Activated CD4-positive, alpha-beta T cell treated with anti-CD3 and anti-CD28 coated beads, Interleukin-2, amount 10 ng/mL, durations not matched to agents 7 days and 5 days (primary cell): ENCODE data around the gene TSNAXIP1. TPM values are rescaled to one million over a fixed set of nuclear protein-coding genes. Genes with fewer than 3 reads are reported as not detected.
A peak's percentile ranks its signal among the peaks of the same experiment; 100 is the strongest.

ENCODE experiments used
- CTCF ChIA-PET: fragments of 350-600 bp; sonication (Branson Sonifier 250); formaldehyde crosslinking; loops from one replicate; lab custom pipeline; 2021; ENCODE audit warnings: antibody characterized with exemption; lab: Charles Lee
- POLR2A ChIA-PET: fragments of 350-600 bp; sonication (Branson Sonifier 250); formaldehyde crosslinking; loops from one replicate; lab custom pipeline; 2021; ENCODE audit warnings: antibody characterized with exemption; lab: Charles Lee
- DNase-seq: peaks from one replicate; pipeline ENCODE4 v3.0.0-alpha.2; 2020
- H3K27ac Mint-ChIP-seq: one replicate; pipeline ENCODE4 v1.8.0; 2021; ENCODE audit warnings: mild to moderate bottlenecking, moderate library complexity, mixed read lengths
- H3K27me3 Mint-ChIP-seq: one replicate; pipeline ENCODE4 v1.8.0; 2021; ENCODE audit warnings: mixed read lengths
- H3K36me3 Mint-ChIP-seq: one replicate; pipeline ENCODE4 v1.8.0; 2021; ENCODE audit warnings: low read depth, mixed read lengths
- H3K4me1 Mint-ChIP-seq: one replicate; pipeline ENCODE4 v1.8.0; 2021; ENCODE audit warnings: mixed read lengths
- H3K4me3 Mint-ChIP-seq: one replicate; pipeline ENCODE4 v1.8.0; 2021; ENCODE audit warnings: mild to moderate bottlenecking, moderate library complexity, mixed read lengths
- H3K9me3 Mint-ChIP-seq: one replicate; pipeline ENCODE4 v1.8.0; 2021; ENCODE audit warnings: mixed read lengths
- total RNA-seq, 2 experiments: library from RNA; stranded (reverse); gene quantifications; one replicate each; pipeline ENCODE4 v1.2.3, GENCODE V29; 2021

The TSNAXIP1 gene
- total RNA-seq, 2 experiments from 2014 or later: 0.27 to 0.33 TPM

DNA sequence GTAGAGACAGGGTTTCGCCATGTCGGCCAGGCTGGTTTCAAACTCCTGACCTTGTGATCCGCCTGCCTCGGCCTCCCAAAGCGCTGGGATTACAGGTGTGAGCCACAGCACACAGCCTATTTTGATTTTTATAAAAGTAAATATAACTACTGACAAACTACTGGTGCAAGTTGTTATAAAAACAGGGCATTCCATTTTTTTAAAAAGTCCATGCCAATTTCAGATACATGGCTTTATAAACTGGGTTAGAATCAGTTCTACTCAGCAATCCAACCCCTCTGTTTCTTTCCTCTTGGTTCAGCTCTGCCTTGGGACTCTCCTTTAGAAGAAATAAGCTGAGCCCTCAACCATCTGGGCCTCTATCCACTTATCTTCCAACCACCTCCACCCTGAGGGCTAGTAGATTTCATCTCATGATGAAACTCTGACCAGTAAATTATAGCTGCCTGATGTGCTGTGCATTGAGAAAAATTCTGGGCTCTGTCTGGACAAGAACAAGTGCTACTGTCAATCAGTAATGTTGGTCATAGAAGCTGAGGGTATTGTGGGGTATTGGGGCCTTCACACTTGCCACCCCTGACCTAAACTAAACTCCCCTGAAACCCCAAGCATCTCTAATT, 10.5 kb upstream of the TSNAXIP1 start:
- no peak overlapping the region for H3K27ac Mint-ChIP-seq
- H3K27me3 Mint-ChIP-seq: no peaks in the 10 kb centered on the region
- CTCF ChIA-PET: interaction anchor here (0.5 to 0.8 kb wide), 3 partner anchors 10 to 320 kb away, joined by 3 read pairs; no protein-coding TSS in a partner anchor
- H3K36me3 Mint-ChIP-seq: peaks cover 32% of the 10 kb centered on the region
- H3K4me1 Mint-ChIP-seq: peaks cover 24% of the 10 kb centered on the region
- DNase-seq: no peak
- H3K9me3 Mint-ChIP-seq: no peaks in the 10 kb centered on the region
- POLR2A ChIA-PET: no interaction called here
- no peak overlapping the region for H3K4me3 Mint-ChIP-seq

DNA sequence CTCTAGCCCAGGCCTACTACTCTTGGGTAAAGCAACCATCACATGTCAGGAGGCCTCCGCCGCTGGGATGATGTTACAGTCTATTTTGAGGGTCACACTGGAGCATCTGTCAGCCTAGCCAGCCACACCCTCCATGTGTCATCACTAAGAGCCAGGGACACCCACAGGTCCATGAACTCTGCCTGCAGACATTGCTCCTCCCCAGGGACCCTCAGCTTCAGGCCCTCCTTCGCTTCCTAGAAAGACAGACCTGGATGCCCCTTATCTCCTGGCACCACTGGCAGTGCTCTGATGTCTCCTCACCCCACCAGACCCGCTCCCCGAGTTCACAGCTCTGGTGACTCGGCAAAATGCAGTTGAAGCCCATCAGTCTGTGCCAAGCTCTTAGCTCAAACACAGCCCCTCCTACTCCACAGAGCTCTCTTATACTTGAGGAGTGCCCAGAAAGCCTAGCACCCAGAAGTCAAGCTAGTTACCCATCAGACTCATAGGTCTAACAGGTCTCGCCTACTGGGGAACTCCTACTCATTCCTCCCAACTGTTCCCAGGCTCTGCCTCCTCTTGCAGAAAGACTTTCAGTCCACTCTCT, 6.3 kb upstream of the TSNAXIP1 start:
- Mint-ChIP-seq H3K4me1 (peaks cover 59% of the 10 kb centered on the region), H3K27ac (peak overlapping the region; percentile 87), H3K36me3 (peaks cover 66% of the 10 kb centered on the region), H3K27me3 (no peaks in the 10 kb centered on the region), H3K4me3 (no peak overlapping the region), H3K9me3 (no peaks in the 10 kb centered on the region)
- POLR2A ChIA-PET: no interaction called here
- CTCF ChIA-PET: interaction anchor here (0.6 to 3.6 kb wide), 5 partner anchors 9 to 280 kb away, joined by 3 to 26 read pairs (median 6); no protein-coding TSS in a partner anchor
- no peak for DNase-seq

DNA sequence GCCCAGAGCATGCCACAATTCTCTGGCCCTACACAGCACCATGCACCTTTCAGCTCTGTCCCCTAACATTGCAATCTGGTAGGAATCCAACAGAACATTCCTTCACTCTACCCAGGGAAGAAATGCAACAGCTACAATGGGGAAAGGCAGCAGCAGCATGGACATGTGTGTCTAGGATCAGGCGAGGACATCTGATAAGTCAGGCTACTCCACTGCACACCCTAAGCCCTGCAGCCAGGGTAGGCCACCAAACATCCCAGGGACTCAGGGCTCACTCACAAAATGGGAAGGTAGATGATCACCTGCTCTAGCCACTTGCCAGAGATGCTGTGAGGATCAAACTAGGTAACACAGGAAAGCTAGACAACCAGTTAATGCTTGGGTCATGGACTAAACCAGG, 5.4 kb upstream of the TSNAXIP1 start:
- no peak overlapping the region for H3K4me3 Mint-ChIP-seq
- H3K4me1 Mint-ChIP-seq: peaks cover 60% of the 10 kb centered on the region
- ChIA-PET POLR2A (interaction anchor here (0.6 kb wide), 1 partner anchor 43 kb away, joined by 3 read pairs; no protein-coding TSS in a partner anchor), CTCF (interaction anchor here (0.7 to 3.6 kb wide), 5 partner anchors 15 to 280 kb away, joined by 3 to 26 read pairs (median 6); no protein-coding TSS in a partner anchor)
- H3K27ac Mint-ChIP-seq: peak overlapping the region; percentile 87
- H3K27me3 Mint-ChIP-seq: no peaks in the 10 kb centered on the region
- no peaks in the 10 kb centered on the region for H3K9me3 Mint-ChIP-seq
- peaks cover 67% of the 10 kb centered on the region for H3K36me3 Mint-ChIP-seq
- DNase-seq: no peak

DNA sequence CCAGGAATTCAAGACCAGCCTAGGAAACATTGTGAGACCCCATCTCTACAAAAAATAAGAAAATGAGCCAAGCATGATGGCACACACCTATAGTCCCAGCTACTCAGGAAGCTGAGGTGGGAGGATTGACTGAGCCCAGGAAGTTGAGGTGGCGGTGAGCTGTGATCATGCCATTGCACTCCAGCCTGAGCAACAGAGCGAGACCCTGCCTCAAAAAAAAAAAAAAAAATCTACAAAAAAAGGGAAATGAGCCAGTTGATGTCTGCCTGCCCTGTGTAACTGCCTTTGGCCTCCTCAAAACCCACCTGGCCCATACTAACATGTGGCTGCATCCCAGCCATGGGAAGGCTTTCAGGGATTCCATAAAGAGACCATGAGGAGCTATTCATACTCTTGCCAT, 4.8 kb upstream of the TSNAXIP1 start:
- Mint-ChIP-seq H3K4me1 (peaks cover 58% of the 10 kb centered on the region), H3K36me3 (peaks cover 62% of the 10 kb centered on the region), H3K9me3 (no peaks in the 10 kb centered on the region), H3K27ac (peak overlapping the region; percentile 87), H3K27me3 (no peaks in the 10 kb centered on the region), H3K4me3 (peak overlapping the region; percentile 48)
- POLR2A ChIA-PET: interaction anchor here (0.6 kb wide), 1 partner anchor 43 kb away, joined by 3 read pairs; no protein-coding TSS in a partner anchor
- DNase-seq: peak; percentile 64
- CTCF ChIA-PET: interaction anchor here (0.7 to 3.6 kb wide), 4 partner anchors 15 to 281 kb away, joined by 3 to 26 read pairs (median 8); no protein-coding TSS in a partner anchor

DNA sequence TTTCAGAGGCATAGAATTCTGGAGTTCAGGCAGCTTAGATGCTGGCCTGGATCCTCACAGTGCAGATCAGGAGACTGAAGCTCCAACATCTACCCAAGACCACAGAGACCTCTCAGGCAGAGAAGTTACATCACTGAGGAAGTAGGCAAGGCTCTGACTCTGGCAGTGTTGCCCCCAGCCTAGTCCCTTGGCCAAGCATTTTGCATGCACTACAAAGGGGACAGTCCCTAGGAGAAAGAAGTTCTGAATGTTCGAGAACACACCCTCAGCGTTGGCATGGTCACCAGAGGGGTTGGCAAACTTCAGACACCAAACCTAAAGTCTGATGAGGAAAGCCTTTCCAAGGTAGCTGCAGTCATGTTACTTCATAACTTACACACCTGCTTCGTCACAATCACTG, 2.8 kb upstream of the TSNAXIP1 start:
- H3K27ac Mint-ChIP-seq: peak overlapping the region; percentile 42
- no peaks in the 10 kb centered on the region for H3K9me3 Mint-ChIP-seq
- peaks cover 54% of the 10 kb centered on the region for H3K36me3 Mint-ChIP-seq
- no peak for DNase-seq
- H3K4me3 Mint-ChIP-seq: no peak overlapping the region
- H3K4me1 Mint-ChIP-seq: peaks cover 60% of the 10 kb centered on the region
- POLR2A ChIA-PET: no interaction called here
- no peaks in the 10 kb centered on the region for H3K27me3 Mint-ChIP-seq
- CTCF ChIA-PET: interaction anchor here (0.6 to 1.1 kb wide), 2 partner anchors 13 to 930 kb away, joined by 3 to 6 read pairs; no protein-coding TSS in a partner anchor

DNA sequence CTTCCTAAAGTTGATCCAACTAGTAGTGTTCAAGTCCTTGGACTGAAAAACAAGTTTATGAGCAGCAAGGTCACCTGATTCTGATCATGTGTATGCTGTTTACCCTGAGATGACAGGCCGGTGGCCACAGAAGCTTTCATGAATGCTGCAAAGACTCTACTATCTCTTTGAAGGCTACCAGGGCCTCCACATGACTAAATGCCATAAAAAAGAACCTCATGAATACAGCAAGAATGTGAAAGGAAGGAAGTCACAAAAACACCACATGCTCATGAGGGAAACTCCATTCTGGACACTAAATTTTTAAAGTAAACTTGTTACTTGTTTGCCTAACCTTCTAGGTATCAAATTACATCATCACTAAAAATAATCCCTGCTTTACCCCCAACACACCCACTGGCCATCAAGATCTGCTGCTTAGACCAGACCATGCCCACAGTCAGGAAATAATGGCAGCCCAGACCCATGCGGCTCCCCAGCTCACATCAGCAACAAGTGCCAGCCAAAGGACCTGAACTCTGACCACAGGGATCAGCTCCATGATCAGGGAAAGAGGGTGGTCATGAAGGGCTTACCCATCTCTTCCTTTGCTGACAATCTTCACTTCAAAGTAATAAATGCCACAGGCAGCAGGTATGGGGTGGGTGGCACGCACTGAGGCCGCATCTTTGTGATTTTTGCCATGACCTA, 1.7 kb upstream of the TSNAXIP1 start:
- ChIA-PET CTCF (no interaction called here), POLR2A (no interaction called here)
- H3K4me3 Mint-ChIP-seq: peak overlapping the region; percentile 92
- peak overlapping the region; percentile 90 for H3K27ac Mint-ChIP-seq
- H3K4me1 Mint-ChIP-seq: peaks cover 57% of the 10 kb centered on the region
- no peaks in the 10 kb centered on the region for H3K9me3 Mint-ChIP-seq
- DNase-seq: no peak
- H3K36me3 Mint-ChIP-seq: peaks cover 48% of the 10 kb centered on the region
- no peaks in the 10 kb centered on the region for H3K27me3 Mint-ChIP-seq

DNA sequence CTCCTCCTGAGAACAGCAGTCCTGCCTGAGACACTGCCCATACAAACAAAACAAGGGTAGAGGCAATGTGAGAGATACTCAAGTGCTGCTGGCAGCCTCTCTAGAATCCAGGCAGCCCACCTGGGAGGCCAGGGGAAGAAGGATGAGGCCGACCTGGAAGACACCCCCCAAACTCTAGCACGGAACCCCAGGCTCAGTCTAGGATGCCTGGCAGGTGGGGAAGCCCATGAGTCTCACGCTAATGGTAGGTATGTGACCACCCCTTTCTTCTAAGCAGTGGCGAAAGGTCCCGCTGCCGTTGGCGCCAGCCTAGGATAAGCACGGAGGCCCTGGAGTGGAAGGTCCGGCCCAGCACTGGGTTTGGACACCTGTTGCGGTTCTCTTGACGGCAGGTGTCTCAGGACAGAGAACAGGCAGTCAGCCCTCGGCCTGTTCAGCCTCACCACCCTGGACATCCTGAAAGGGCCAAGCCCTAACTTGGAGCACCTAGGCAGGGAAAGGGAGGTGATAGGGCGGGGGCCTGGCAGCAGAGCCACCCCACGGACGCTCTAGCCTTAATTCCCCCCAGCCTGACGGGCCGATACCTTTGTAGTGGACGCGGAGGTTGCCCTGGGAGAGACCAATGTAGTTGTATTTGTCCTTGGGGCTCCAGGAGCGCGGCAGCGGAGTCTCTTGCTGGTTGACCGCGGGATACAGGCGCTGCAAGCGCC, 816 bp upstream of the TSNAXIP1 start:
- ChIA-PET POLR2A (interaction anchor here (0.6 kb wide), 2 partner anchors 15 to 209 kb away, joined by 3 read pairs; no protein-coding TSS in a partner anchor), CTCF (interaction anchor here (0.5 to 2.6 kb wide), 11 partner anchors 8 to 178 kb away, joined by 3 to 36 read pairs (median 3); no protein-coding TSS in a partner anchor)
- no peaks in the 10 kb centered on the region for H3K27me3 Mint-ChIP-seq
- DNase-seq: no peak
- peak overlapping the region; percentile 90 for H3K27ac Mint-ChIP-seq
- H3K9me3 Mint-ChIP-seq: no peaks in the 10 kb centered on the region
- peaks cover 40% of the 10 kb centered on the region for H3K36me3 Mint-ChIP-seq
- H3K4me1 Mint-ChIP-seq: peaks cover 48% of the 10 kb centered on the region
- H3K4me3 Mint-ChIP-seq: peak overlapping the region; percentile 92

DNA sequence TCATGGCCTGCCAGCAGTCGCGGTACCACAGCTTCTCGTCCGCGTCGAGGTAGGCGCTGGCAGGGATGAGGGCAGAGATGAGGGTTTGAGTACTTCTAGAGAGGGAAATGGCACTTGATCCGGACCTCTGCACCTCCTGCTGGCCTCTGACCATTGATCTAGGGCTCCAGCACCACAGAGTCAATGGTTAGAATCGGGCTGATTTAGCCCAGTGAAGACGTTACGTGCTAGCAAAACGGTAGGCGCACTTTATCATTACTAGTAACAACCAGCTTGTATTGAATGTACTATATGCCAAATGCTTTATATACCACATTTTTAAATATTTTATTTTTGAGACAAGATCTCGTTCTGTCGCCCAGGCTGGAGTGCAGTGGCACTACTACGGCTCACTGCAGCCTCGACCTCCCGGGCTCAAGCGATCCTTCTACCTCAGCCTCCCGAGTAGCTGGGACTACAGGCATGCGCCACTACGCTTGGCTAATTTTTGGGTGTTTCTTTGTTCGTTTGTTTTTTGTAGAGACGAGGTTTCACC, 526 bp downstream of the TSNAXIP1 start:
- Mint-ChIP-seq H3K9me3 (no peaks in the 10 kb centered on the region), H3K27ac (peak overlapping the region; percentile 90), H3K36me3 (peaks cover 27% of the 10 kb centered on the region), H3K4me3 (peak overlapping the region; percentile 92), H3K4me1 (peaks cover 35% of the 10 kb centered on the region), H3K27me3 (no peaks in the 10 kb centered on the region)
- DNase-seq: no peak
- CTCF ChIA-PET: interaction anchor here (0.5 to 2.6 kb wide), 9 partner anchors 8 to 331 kb away, joined by 3 to 36 read pairs (median 3); no protein-coding TSS in a partner anchor
- POLR2A ChIA-PET: no interaction called here

DNA sequence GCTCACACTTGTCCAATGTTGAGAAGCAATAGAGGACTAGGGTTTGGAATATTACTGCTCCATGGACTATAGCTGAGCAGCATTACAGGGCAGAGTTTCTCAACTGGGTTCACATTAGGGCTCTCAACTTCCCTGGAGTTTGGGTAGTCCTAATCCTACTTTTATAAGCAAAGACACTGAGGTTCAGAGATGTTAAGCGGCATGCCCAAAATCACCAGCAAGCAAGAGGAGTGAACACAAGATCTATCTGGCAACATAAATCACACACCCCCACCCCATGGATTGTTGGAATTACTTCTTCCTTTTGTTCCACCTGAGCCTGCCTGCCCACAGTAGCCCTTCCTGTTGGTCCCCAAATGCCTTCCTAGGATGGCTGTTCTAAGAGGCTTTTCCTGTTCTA, 5.2 kb downstream of the TSNAXIP1 start:
- H3K36me3 Mint-ChIP-seq: no peaks in the 10 kb centered on the region
- H3K4me1 Mint-ChIP-seq: peaks cover 13% of the 10 kb centered on the region
- H3K27me3 Mint-ChIP-seq: no peaks in the 10 kb centered on the region
- no peaks in the 10 kb centered on the region for H3K9me3 Mint-ChIP-seq
- H3K4me3 Mint-ChIP-seq: no peak overlapping the region
- ChIA-PET POLR2A (no interaction called here), CTCF (interaction anchor here (0.6 to 0.8 kb wide), 2 partner anchors 54 to 113 kb away, joined by 4 to 5 read pairs; no protein-coding TSS in a partner anchor)
- no peak overlapping the region for H3K27ac Mint-ChIP-seq
- no peak for DNase-seq

DNA sequence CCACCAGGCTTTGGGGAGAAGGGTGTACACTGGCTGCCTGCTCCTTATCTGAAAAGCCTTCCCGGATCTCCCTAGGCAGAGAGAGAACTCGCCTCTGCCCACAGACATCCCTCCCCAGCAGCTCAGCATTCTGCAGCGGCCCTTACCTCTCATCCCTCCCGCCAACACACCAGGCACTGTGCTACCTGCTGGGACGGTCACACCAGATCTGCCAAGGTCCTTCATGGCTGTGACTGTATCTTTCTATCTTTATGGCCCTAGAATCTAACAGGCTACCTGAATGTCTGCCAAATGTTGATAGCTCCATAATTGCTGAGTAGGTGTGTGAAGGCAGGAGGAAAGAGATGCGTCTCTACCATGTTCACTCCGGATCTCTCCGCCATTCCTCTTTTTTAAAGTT, 7.9 kb downstream of the TSNAXIP1 start:
- H3K4me1 Mint-ChIP-seq: peaks cover 7% of the 10 kb centered on the region
- no peak for DNase-seq
- ChIA-PET POLR2A (no interaction called here), CTCF (interaction anchor here (0.6 to 3.0 kb wide), 6 partner anchors 12 to 293 kb away, joined by 3 to 49 read pairs (median 18); no protein-coding TSS in a partner anchor)
- H3K27ac Mint-ChIP-seq: no peak overlapping the region
- H3K27me3 Mint-ChIP-seq: no peaks in the 10 kb centered on the region
- no peaks in the 10 kb centered on the region for H3K9me3 Mint-ChIP-seq
- no peak overlapping the region for H3K4me3 Mint-ChIP-seq
- H3K36me3 Mint-ChIP-seq: no peaks in the 10 kb centered on the region

DNA sequence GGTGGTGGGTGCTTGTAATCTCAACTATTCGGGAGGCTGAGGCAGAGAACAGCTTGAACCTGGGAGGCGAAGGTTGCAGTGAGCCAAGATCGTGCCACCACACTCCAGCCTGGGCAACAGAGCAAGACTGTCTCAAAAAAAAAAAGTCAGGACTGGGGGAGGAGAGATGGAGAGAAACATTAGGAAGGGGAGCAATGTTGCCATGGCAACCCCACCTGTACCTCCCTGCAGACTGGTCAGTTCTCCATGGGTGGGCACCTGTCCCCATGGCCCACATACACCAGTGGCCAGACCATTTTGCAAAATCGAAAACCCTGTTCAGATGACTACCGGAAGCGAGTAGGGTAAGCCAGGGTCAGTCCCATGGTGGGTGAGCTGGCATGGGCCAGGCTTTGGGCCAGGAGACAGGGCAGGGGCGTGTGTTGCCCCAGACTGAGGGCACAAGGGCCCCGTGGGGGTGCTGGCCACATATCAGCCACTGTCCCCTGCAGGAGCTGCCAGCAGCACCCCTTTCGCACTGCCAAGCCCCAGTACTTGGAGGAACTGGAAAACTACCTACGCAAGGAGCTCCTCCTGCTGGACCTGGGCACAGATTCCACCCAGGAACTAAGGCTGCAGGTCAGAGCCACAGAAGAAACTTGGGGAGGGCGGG, 14.0 kb downstream of the TSNAXIP1 start:
- Mint-ChIP-seq H3K4me1 (peaks cover 7% of the 10 kb centered on the region), H3K36me3 (no peaks in the 10 kb centered on the region), H3K9me3 (no peaks in the 10 kb centered on the region), H3K27ac (no peak overlapping the region), H3K27me3 (no peaks in the 10 kb centered on the region), H3K4me3 (no peak overlapping the region)
- ChIA-PET POLR2A (no interaction called here), CTCF (interaction anchor here (0.5 to 1.3 kb wide), 4 partner anchors 43 to 339 kb away, joined by 3 to 4 read pairs (median 3); no protein-coding TSS in a partner anchor)
- DNase-seq: no peak
